Rectal smooth muscle tissue (tissue), 1 donor: ENCODE data around the gene C22orf31.
"Not testable (repeated sequence)": the region's sequence is repeated elsewhere in the genome, so short reads cannot be mapped to it uniquely, and the experiment has no call there.

Experiments
- H3K27ac ChIP-seq: one replicate; pipeline ENCODE4 v1.7.0; 2013; ENCODE audit warnings: low read depth, low read length, inconsistent platforms
- H3K27me3 ChIP-seq: one replicate; pipeline ENCODE4 v1.7.0; 2013; ENCODE audit warnings: low read length; ENCODE audit not compliant: control insufficient read depth, insufficient read depth
- H3K36me3 ChIP-seq: one replicate; pipeline ENCODE4 v1.7.0; 2013; ENCODE audit warnings: low read length; ENCODE audit not compliant: control insufficient read depth, insufficient read depth
- H3K4me1 ChIP-seq: one replicate; pipeline ENCODE4 v1.7.0; 2013; ENCODE audit warnings: low read length; ENCODE audit not compliant: control insufficient read depth, insufficient read depth
- H3K4me3 ChIP-seq: one replicate; pipeline ENCODE4 v1.7.0; 2013; ENCODE audit warnings: low read length
- H3K9ac ChIP-seq: one replicate; pipeline ENCODE4 v1.7.0; 2013; ENCODE audit warnings: low read length

The C22orf31 gene

GRCh38 chr22:29093030-29093429 lies 31.4 kb upstream of the C22orf31 start:
- H3K4me1 ChIP-seq, result no peaks in the 10 kb centered on the region
- no peak overlapping the region for H3K9ac ChIP-seq
- no peak overlapping the region for H3K27ac ChIP-seq
- no peaks in the 10 kb centered on the region for H3K36me3 ChIP-seq
- H3K4me3 ChIP-seq, result no peak overlapping the region
- no peaks in the 10 kb centered on the region for H3K27me3 ChIP-seq

GRCh38 chr22:29092243-29092642 lies 30.6 kb upstream of the C22orf31 start:
- Histone ChIP-seq H3K4me1 (no peaks in the 10 kb centered on the region), H3K27ac (no peak overlapping the region), H3K27me3 (no peaks in the 10 kb centered on the region)

GRCh38 chr22:29090039-29090438 lies 28.4 kb upstream of the C22orf31 start:
- Histone ChIP-seq H3K9ac (no peak overlapping the region), H3K27me3 (no peaks in the 10 kb centered on the region), H3K27ac (no peak overlapping the region), H3K4me3 (no peak overlapping the region), H3K36me3 (no peaks in the 10 kb centered on the region), H3K4me1 (no peaks in the 10 kb centered on the region)

More at GRCh38 chr22:29092243-29092642, 30.6 kb upstream of the C22orf31 start:
- Histone ChIP-seq H3K9ac (no peak overlapping the region), H3K4me3 (no peak overlapping the region), H3K36me3 (no peaks in the 10 kb centered on the region)

GRCh38 chr22:29089507-29089906 lies 27.9 kb upstream of the C22orf31 start:
- Histone ChIP-seq H3K36me3 (no peaks in the 10 kb centered on the region), H3K27me3 (no peaks in the 10 kb centered on the region), H3K27ac (no peak overlapping the region), H3K4me1 (no peaks in the 10 kb centered on the region), H3K9ac (no peak overlapping the region), H3K4me3 (no peak overlapping the region)

GRCh38 chr22:29088809-29089208 lies 27.2 kb upstream of the C22orf31 start:
- no peak overlapping the region for H3K27ac ChIP-seq
- no peaks in the 10 kb centered on the region for H3K4me1 ChIP-seq
- no peaks in the 10 kb centered on the region for H3K27me3 ChIP-seq
- H3K4me3 ChIP-seq, result no peak overlapping the region
- H3K36me3 ChIP-seq, result no peaks in the 10 kb centered on the region
- no peak overlapping the region for H3K9ac ChIP-seq

GRCh38 chr22:29087012-29087411 lies 25.4 kb upstream of the C22orf31 start:
- H3K36me3 ChIP-seq, result no peaks in the 10 kb centered on the region
- H3K4me3 ChIP-seq, result no peak overlapping the region

GRCh38 chr22:29083933-29084591 lies 22.4 kb upstream of the C22orf31 start:
- Histone ChIP-seq H3K9ac (no peak overlapping the region), H3K4me1 (no peaks in the 10 kb centered on the region), H3K36me3 (no peaks in the 10 kb centered on the region), H3K27ac (no peak overlapping the region), H3K27me3 (no peaks in the 10 kb centered on the region), H3K4me3 (no peak overlapping the region)

More at GRCh38 chr22:29087012-29087411, 25.4 kb upstream of the C22orf31 start:
- Histone ChIP-seq H3K27ac (no peak overlapping the region), H3K9ac (no peak overlapping the region), H3K27me3 (no peaks in the 10 kb centered on the region), H3K4me1 (no peaks in the 10 kb centered on the region)

GRCh38 chr22:29083576-29083932 lies 21.9 kb upstream of the C22orf31 start:
- H3K4me3 ChIP-seq, H3K27me3 ChIP-seq, H3K4me1 ChIP-seq, H3K36me3 ChIP-seq, H3K27ac ChIP-seq, H3K9ac ChIP-seq: not testable (repeated sequence)

- H3K27me3 ChIP-seq, result no peaks in the 10 kb centered on the region
- H3K4me1 ChIP-seq, result no peaks in the 10 kb centered on the region
- no peak overlapping the region for H3K27ac ChIP-seq
Observed at GRCh38 chr22:29082826-29083545, 21.4 kb upstream of the C22orf31 start.

GRCh38 chr22:29081517-29082236 lies 20.0 kb upstream of the C22orf31 start:
- no peak overlapping the region for H3K27ac ChIP-seq

More at GRCh38 chr22:29082826-29083545, 21.4 kb upstream of the C22orf31 start:
- Histone ChIP-seq H3K9ac (no peak overlapping the region), H3K36me3 (no peaks in the 10 kb centered on the region), H3K4me3 (no peak overlapping the region)

GRCh38 chr22:29080106-29080975 lies 18.7 kb upstream of the C22orf31 start:
- H3K27ac ChIP-seq, result no peak overlapping the region
- H3K9ac ChIP-seq, result no peak overlapping the region
- no peaks in the 10 kb centered on the region for H3K4me1 ChIP-seq
- no peaks in the 10 kb centered on the region for H3K36me3 ChIP-seq
- H3K27me3 ChIP-seq, result no peaks in the 10 kb centered on the region
- H3K4me3 ChIP-seq, result no peak overlapping the region

More at GRCh38 chr22:29081517-29082236, 20.0 kb upstream of the C22orf31 start:
- Histone ChIP-seq H3K27me3 (no peaks in the 10 kb centered on the region), H3K9ac (no peak overlapping the region), H3K4me1 (no peaks in the 10 kb centered on the region), H3K4me3 (no peak overlapping the region), H3K36me3 (no peaks in the 10 kb centered on the region)
